Measurements from ENCODE around the gene PRM3.

Gene PRM3, protein sequence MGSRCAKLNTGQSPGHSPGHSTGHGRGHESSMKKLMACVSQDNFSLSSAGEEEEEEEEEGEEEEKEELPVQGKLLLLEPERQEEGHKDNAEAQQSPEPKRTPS

DNA sequence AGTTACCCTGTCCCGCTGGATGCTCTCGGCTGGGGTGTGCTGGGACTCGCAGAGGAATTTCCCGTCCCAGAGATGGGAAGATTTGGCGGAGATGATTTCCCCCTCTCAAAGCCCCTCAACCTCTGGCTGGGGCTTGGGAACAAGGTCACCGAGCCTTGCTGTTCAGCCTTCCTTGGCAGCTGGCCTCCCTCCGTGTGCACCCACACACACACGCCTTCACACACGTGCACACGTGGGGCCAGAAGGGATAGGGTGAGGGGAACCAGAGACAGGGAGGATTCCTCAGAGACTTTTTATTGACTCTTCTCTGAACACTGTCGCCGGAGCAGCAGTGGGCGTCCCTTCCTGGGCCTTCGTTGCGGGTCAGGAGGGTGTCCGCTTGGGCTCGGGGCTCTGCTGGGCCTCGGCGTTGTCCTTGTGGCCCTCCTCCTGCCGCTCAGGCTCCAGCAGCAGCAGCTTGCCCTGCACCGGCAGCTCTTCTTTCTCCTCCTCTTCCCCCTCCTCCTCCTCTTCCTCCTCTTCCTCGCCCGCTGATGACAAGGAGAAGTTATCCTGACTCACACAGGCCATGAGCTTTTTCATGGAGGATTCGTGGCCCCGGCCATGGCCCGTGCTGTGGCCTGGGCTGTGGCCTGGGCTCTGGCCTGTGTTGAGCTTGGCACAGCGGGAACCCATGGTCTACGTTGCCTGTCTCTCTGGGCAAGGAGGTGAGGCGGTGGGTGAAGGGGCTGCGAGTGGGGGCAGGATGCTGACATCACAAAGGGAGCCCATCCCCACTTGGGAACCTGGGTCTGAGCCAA is at the start of gene PRM3:
Gene PRM3 (minus strand): TSS at position 709 of the 800 bp plus-strand sequence. CDS start 34 bp downstream, at position 675.
- no peak for DNase-seq

DNA sequence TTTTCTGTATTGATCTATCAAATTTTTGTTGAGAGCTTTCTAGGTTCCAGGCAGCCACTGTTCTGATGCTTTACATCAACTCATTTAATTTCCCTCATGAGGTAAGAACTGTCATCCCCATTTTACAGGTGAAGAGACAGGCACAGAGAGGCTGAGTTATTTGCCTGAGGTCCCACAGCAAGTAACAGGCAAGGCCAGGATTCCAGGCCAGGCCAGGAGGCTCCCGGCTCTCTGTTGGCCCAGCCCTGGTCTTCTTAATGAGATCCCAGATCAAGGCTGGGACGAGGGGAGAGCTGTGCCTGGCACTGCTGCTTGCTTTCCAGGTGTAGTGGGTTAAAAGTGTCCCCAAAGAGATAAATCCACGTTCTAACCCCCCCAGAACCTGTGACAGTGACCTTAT is 49.4 kb upstream of the PRM3 start:
- DNase-seq, result no peak

DNA sequence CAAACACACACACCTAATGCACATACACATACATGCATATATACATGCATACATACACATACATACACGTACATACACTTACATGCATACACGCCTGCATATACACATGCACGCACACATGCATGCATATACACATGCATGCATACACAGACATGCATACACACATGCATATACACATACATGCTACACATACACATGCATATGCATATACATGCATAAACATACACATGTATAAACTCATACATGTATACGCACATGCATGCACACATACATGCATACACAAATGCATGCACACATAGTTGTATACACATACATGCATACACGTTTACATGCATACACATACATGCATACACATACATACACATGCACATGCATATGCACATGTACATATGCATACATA is 48.2 kb upstream of the PRM3 start:
- no peak for DNase-seq

DNA sequence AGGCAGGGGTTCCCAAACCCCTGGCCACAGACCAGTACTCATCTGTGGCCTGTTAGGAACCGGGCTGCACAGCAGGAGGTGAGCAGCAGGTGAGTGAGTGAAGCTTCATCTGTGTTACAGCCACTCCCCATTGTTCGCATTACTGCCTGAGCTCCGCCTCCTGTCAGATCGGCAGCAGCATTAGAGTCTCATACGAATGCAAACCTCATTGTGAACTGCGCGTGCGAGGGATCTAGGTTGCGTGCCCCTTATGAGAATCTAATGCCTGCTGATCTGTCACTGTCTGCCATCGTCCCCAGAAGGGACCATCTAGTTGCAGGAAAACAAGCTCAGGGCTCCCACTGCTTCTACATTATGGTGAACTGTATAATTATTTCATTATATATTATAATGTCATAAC is 46.7 kb upstream of the PRM3 start:
- no peak for DNase-seq

DNA sequence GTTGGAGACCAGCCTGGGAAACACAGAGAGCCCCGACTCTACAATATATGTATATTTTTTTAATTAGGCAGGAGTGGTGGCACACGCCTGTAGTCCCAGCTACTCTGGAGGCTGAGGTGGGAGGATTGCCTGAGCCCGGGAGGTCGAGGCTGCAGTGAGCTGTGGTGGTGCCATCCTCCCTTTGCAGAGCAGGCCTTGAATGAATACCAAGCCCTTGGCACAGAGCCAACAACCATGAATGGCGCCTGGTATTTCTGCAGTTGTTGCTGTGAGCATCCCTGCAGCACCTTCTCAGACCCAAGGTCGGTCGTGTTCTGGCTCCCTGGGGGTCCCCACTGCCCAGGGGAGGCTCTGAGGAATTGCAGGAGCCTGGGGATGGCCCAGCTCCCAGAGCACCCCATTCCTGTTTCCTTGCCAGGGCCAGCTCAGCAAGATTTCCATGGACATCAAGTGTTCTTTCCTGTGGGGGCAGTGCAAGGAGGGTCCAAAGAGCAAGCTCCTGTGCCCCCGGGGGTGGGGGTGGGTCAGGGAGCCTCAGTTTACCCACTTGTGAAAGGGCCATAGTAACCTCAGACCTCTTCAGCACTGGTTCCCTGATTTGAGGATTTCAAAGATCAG is 46.2 kb upstream of the PRM3 start:
- DNase-seq, result no peak

DNA sequence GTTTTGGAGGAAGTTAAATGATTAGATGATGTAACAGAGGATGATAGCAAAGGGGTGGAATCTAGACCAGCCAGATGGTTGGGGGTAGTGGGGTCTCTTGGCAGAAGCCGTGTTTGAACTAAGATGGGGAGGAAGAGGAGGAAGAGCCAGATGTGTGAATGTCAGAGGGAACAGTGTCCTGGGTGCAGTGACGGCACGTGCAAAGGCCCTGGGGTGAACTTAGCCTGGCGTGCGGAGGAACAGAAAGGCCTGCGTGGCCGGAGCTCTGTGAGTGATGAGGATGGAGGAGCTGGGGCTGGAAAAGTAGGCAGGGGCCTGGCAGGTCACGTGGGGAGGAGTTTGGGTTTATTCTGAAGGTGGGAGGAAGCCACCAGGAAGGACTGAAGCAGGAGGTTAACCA is 45.4 kb upstream of the PRM3 start:
- DNase-seq, result no peak

DNA sequence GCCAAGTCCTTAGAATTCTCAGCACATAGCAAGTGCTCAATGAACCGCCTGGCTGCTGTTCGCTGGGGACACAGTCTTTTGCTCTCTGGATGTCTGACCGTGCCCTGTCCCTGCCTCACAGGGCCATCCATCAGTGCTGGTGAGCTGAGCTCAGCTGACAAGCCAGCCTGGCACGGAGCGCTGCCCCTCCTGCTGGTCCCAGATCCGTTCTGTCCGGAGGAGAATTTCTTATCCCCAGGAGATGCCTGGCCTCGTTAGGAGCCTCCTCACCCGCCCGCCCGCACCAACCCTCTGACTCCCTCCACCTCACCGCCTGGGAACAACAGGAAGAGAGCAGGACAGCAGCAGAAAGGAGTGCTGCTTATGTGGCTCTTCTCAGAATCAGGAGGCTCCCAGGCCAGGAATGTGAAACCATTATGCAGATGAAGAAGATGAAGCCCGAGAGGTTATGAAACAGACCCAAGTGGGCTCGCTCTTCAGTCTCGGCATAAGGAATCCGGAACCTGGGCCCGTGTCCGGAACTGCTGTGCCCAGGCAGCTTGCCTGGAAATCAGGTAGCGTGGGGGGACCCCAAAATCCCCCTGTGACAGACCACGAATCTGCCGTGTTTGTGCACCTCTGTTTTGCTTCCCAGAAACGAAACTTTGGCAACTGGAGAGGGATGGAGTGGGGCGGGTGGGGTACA is 43.0 kb upstream of the PRM3 start:
- no peak for DNase-seq

DNA sequence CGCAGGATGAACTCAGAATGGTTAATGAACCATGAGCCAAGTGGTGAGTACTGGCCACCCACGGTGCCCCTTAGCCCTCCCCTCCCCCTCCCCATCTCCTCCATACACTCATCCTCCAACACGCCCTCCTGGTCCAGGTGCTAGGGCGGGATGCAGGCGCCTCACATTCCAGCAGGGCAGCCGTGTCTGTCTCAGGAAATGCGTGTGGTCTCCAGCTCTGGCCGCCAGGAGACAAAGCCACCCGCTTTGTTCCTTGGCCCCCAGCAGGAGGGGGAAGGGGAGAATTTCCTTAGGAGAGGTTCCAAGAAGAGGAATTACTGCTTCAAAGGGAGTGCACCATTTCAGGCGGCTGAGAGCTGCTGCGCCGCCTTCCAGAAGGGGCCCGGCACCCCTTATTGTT is 42.1 kb upstream of the PRM3 start:
- no peak for DNase-seq

DNA sequence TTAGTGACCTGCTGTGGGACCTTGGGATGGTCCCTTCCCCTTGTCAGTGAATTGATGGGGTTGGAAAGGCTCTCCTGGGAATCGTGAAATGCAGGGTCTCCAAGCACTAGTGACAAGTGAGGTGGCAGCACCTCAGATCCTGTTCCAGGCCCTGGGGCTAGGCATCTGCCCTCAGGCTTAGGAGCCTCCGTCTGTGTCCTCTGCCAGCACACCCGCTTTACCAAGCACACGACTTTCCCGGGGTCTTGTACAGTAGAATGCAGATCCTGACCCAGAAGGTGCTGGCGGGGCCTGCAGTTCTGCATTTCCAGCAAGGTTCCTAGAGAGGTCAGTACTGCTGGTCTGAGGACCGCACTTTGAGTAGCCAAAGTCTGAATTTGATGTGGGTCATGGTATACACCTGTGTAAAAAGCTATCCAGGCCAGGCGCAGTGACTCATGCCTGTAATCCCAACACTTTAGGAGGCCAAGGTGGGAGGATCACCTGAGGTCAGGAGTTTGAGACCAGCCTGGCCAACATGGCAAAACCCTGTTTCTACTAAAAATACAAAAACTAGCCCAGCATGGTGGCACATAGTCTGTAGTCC is 41.0 kb upstream of the PRM3 start:
- DNase-seq, result no peak

DNA sequence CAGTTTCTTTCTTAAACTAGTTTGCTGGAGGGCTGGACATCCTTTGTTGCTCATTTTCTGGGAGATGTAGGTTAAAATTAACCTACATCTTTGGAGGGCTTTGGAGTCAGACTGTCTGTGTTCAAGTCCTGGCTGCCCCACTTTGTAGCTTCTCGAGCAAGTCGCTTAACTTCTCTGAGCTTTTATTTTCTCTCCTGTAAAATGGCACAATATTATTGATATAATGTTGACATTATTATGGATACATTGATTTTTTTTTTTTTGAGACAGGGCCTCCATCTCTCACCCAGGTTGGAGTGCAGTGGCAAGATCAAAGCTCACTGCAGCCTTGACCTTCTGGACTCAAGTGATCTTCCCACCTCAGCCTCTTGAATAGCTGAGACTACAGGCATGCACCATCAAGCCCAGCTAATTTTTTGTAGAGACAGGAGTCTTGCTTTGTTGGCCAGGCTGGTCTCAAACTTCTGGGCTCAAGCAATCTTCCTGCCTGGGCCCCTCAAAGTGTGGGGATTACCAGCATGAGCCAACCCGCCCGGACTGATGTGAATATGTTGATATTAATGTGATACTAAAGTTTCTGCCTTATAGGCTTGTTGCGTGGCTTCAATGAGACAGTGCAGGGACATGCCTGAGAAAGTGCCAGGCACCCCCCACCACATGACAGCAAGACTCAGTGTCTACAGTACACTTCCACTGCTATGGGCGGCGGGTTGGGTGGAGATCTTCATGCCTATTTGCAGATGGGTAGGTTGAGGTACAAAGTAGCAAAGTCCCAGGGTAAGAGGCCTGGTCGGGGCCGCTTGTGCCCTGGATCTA is 40.3 kb upstream of the PRM3 start:
- DNase-seq, result no peak

DNA sequence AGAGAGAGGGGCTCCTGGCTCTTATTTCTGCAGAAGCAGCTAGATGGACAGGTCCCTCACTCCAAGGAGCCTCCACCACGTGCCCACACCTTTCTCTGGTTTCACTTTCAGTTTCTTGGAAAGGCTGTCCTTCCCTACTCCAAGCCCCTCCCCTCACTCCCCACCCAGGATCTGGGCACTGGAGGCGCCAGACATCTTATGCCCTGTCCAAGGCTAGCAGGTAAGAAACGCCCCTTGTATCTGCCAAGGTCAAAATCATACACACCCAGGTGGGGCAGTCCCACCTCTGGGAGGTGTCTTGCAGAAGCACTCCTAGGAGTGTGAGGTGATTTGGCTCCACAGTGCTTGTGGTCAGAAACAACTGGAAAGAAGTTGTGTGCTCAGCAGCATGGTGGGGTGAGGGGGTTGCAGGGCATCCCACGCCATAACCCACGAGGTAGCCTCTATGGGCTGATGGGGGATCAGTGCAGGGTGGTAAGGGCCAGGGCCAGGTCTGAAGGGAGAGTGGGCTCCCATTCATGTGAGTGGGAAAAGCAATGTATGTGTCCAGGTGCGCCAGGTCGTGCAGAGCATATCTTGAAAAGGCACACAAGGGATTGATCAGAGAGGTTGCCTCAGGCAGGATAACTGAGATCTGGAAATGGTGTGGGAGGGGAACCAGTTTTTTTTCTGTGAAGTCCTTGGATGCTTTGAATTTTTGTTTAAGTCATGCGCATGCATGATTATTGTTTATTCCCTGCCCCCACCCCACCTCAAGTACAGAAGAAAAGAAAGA is 39.5 kb upstream of the PRM3 start:
- DNase-seq, result peak; percentile 33

DNA sequence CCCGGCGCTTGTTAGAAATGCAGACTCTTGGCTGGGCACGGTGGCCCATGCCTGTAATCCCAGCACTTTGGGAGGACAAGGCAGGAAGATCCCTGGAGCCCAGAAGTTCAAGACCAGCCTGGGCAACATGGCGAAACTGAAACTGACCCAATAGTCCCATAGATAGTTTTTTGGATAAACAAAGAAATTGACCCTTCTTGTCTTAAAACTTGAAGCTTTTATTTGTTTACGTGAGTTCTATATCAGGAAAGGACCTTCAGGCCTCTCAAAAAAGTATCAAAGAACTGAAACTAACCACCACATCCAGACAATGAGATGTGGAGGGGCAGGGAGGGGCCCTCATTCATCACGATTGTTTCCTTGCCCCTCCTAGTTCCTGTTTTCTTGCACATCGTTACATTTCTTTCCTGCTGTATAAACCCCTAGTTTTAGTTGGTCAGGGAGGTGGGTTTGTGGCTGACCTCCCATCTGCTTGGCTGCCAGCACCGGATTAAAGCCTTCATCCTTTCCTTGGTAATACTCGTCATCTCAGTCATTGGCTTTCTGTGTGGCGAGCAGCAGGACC is 37.6 kb upstream of the PRM3 start:
- DNase-seq, result peak; percentile 67

DNA sequence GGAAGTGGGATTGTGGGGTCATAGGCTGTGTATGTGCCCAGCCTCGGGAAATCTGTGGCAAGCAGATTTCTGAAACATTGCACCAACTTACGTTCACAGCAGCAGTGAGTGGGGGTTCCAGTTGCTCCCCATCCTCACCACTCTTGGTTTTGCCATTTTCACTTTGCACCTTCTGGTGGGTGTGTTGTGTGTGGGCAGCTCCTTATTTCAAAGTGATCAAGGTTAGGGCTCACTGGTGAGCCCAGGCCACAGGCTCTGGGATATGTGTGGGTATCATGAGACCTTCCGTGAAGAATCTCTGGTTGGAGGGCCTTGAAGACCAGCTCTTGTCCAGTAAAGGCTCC is 37.2 kb upstream of the PRM3 start:
- DNase-seq, result no peak

DNA sequence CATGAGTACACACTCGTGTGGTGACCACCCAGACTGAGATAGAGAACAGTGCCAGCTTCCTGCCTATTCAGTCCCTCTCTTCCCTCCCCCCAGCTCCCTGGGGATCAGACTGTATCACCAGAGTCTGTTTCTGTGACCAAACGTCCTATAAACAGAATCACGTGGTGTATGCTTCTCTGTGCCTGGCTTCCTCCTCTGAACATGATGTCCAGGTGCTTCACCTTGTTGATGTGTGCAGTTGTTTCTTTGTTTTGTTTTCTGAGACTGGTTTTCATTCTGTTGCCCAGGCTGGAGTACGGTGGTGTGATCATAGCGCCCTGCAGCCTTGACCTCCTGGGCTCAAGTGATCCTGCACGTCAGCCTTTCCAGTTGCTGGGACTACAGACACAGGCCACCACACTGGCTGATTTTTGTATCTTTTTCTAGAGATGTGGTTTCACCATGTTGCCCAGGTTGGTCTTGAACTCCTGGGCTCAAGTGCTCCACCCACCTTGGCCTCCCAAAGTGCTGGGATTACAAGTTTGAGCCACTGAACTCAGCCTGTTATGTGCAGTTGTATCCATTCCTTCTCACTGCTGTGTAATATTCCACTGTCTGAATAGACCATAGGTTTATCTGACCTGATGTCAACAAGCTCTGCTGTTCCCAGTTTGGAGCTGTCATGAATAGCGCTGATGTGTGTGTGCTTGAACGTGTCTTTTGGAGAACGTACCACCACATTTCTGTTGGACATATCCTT is 36.6 kb upstream of the PRM3 start:
- no peak for DNase-seq

DNA sequence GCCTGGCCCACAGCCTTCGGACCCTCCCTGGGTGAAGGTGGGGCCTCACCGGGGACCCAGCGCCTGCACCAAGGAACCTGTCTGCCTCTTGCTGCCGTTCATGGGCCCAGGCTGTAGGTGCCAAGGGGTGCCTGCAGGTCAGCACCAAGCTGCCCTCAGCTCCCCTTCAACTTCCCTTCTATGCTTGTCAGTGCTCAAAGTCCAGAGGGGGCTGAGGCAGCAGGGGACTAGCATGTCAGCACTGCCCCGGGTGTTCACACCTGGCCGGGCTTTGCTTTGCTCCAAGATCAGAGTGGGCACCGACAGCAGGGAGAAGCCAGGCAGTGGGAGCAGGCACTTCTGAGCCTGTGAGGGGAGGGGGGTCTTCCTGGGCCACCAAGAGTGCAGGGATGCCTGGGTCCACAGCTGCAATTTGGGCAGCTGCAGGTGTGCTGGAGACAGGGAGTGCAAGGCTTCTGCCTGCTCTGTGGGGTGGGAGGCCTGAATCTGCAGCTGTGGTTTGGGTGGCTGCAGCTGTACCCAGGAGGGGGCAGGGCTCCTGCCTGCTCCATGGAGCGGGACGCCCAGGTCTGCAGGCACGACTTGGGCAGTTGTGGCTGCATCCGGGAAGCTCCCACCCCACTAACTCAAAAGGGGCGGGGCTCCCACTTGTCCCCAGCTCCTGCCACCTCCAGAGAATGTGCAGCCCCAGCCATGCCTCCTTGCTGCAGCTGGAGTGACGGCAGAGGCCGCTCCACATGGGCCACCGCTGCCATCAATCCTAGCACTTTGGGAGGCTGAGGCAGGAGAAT is 35.3 kb upstream of the PRM3 start:
- no peak for DNase-seq

DNA sequence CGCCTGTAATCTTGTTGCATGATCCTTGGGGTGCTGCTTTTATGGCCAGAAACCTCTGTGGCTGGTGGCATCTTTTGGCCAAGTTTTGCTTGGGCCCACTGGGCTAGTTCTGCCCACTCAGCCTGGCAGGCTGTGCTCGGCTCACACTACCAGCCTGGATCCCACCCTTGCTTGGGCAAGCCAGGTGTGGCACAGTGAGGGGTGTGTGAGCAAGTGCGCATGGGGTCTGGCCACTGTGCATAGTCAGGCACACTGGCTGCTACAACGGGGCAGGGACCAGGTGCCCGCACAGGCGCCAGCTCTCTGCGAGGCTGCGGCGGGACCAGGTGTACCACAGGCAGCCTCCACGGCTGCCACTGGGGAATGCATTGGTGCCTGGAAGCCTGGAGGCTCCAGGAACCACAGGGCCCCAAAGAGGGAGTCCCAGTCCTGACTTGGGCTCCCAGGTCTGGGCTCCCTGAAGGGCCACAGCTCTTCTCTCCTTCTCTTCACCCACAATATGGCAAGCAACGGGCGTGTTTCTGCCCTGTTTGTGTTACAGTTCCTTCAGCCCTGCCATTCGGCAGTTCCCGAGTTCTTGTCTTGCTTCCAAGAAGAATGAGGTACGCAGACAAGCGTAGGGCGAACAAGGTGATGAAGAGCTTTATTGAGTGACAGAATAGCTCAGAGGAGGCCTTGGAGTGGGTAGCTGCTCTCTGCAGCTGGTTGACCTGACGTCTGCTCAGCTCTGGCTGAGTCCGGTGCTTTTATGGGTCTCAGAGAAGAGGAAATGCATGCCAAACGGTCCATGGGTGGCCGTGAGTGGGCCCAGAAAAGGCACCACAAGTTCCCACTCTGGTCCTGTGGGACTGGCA is 34.4 kb upstream of the PRM3 start:
- no peak for DNase-seq

DNA sequence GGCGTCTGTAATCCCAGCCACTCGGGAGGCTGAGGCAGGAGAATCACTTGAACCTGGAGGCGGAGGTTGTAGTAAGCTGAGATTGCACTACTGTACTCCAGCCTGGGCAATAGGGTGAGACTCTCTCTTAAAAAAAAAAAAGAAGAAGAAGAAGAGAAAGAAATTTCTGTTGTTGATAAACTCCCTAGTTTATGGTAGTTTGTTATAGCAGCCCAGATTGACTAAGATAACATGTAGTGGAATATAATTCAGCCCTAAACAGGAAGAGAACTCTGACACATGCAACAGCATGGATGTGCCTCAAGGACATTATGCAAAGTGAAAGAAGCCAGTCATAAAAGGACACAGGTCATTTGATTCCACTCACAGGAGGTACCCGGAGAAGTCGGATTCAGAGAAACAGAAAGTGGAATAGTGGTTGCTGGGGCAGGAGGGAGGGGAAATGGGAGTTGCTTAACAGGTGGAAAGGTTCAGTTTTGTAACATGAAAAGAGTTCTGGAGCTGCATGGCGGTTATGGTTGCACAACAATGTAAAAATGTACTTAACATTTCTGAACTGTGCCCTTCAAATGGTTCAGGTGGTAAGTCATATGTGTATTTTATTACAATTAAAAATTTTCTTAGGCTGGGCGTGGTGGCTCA is 33.7 kb upstream of the PRM3 start:
- peak; percentile 73 for DNase-seq

DNA sequence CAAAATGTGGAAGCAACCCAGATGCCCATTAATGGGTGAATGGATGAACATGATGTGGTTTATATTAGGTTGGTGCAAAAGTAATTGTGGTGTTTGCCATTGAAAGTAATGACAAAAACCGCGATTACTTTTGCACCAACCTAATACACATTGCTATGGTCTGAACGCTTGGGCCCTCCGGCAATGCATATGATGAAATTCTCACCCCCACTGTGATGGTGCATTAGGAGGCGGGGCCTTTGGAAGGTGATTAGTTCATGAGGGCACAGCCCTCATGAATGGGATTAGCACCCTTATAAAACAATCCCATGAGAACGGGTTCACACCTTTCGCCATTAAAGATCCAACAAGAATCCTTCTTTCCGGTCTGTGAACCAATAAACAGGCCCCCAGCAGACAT is 33.0 kb upstream of the PRM3 start:
- no peak for DNase-seq
